Kidney (tissue), 14 donors: ENCODE measurements around the gene RAB36. TPM values are rescaled to one million over a fixed set of nuclear protein-coding genes. Genes with fewer than 3 reads are reported as not detected.

ENCODE experiments used
- DNase-seq, 5 donors: peaks; one replicate each; pipeline ENCODE4 v3.0.0-alpha.2; 2013 to 2020
- FAIRE-seq: peaks from 2 replicates; lab custom pipeline; 2012; peaks lifted over from hg19 to GRCh38; lab: Jason Lieb, UNC
- H3K27ac ChIP-seq, 2 donors: one replicate each; pipeline ENCODE4 v1.7.0; 2013; ENCODE audit warnings: low read depth in 2 of 2, low read length in 2 of 2, inconsistent platforms in 1 of 2
- H3K27me3 ChIP-seq: one replicate; pipeline ENCODE4 v1.7.1; 2013; ENCODE audit warnings: low read length, inconsistent platforms; ENCODE audit not compliant: control insufficient read depth, insufficient read depth
- H3K36me3 ChIP-seq, 3 donors: one replicate each; pipeline versions ENCODE4 v1.7.0 to v1.7.1; 2013; ENCODE audit warnings: low read length in 3 of 3, control low read depth in 1 of 3, inconsistent platforms in 1 of 3; ENCODE audit not compliant: insufficient read depth in 3 of 3, control insufficient read depth in 2 of 3
- H3K4me1 ChIP-seq, 3 donors: one replicate each; pipeline versions ENCODE4 v1.7.0 to v1.7.1; 2013; ENCODE audit warnings: low read length in 3 of 3, inconsistent platforms in 1 of 3, low read depth in 1 of 3; ENCODE audit not compliant: control insufficient read depth in 2 of 3, insufficient read depth in 2 of 3
- H3K4me3 ChIP-seq, 3 donors: one replicate each; pipeline versions ENCODE4 v1.7.0 to v1.8.1; 2013; ENCODE audit warnings: low read length in 3 of 3, control low read depth in 1 of 3, inconsistent platforms in 1 of 3
- H3K9ac ChIP-seq, 3 donors: one replicate each; pipeline versions ENCODE4 v1.7.0 to v1.7.1; 2013; ENCODE audit warnings: low read length in 3 of 3, control low read depth in 1 of 3, inconsistent platforms in 1 of 3
- H3K9me3 ChIP-seq, 3 donors: one replicate each; pipeline versions ENCODE4 v1.7.0 to v1.7.1; 2013; ENCODE audit warnings: low read length in 3 of 3, control low read depth in 1 of 3, inconsistent platforms in 1 of 3; ENCODE audit not compliant: control insufficient read depth in 2 of 3, insufficient read depth in 1 of 3
- CTCF ChIP-seq: IDR thresholded peaks from 3 replicates; pipeline ENCODE4 v1.5.1; 2012; ENCODE audit warnings: mild to moderate bottlenecking, moderate library complexity, borderline replicate concordance; ENCODE audit not compliant: insufficient read depth; ENCODE audit errors: extremely low read depth
- intact Hi-C: fragments of 100-400 bp; cut with DNase I; formaldehyde crosslinking; loops from one replicate; pipeline ENCODE4 v1.11.1; 2022
- polyA plus RNA-seq: library from polyadenylated mRNA; stranded (reverse); fragments of 350-450 nt; fragmentation: Illumina TruSeq; extraction: RNeasy Lipid Tissue Mini Kit (QIAGEN cat#74804); gene quantifications from one replicate; pipeline ENCODE4 v1.2.3, GENCODE V29; 2014; ENCODE audit warnings: low read depth, low replicate concordance; ENCODE audit not compliant: insufficient read depth
- total RNA-seq: library from RNA; stranded (reverse); fragmentation: NEBNext Ultra II Directional; extraction: Animal tissue kit (Norgen Biotek cat#: 25700); gene quantifications from one replicate; pipeline ENCODE4 v1.2.1, GENCODE V29; 2021
- donor health status: control.
- donor health status: control.
- donor health status: control.
- donor health status: control.
- donor health status: control.
- donor health status: DM: yes; HTN: yes; CAD: no.
- donor health status: Normal renal cell carcinoma (clear cell type).

RAB36 gene
- total and polyA plus RNA-seq, 2 donors from 2014 or later: 9.7 to 30.5 TPM

DNA sequence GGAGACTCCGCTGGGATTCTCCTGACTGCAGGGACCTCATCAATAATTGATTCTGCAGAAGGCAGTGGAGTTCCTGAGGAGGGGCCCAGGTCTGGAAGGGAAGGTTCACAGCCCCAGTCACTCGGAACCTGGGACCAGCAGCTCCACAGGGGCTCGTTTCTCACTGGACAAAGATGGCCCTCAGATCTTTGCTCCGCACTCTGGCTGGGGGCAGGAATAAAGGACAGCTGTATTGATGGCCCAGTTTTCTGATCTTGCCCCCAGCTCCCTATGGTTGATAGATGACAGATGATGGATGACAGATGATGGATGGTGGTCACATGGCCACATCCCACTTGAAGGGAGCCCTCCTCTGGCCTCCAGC is 23.7 kb downstream of the RAB36 start:
- no peak for TF ChIP-seq CTCF
- Histone ChIP-seq H3K27ac (no peak overlapping the region), H3K4me3 (no peak overlapping the region), H3K9ac (no peak overlapping the region), H3K4me1 (no peaks in the 10 kb centered on the region), H3K9me3 (no peaks in the 10 kb centered on the region), H3K27me3 (no peaks in the 10 kb centered on the region), H3K36me3 (no peaks in the 10 kb centered on the region)
- DNase-seq (no peak), FAIRE-seq (no peak)
- intact Hi-C loops: no loop called here

DNA sequence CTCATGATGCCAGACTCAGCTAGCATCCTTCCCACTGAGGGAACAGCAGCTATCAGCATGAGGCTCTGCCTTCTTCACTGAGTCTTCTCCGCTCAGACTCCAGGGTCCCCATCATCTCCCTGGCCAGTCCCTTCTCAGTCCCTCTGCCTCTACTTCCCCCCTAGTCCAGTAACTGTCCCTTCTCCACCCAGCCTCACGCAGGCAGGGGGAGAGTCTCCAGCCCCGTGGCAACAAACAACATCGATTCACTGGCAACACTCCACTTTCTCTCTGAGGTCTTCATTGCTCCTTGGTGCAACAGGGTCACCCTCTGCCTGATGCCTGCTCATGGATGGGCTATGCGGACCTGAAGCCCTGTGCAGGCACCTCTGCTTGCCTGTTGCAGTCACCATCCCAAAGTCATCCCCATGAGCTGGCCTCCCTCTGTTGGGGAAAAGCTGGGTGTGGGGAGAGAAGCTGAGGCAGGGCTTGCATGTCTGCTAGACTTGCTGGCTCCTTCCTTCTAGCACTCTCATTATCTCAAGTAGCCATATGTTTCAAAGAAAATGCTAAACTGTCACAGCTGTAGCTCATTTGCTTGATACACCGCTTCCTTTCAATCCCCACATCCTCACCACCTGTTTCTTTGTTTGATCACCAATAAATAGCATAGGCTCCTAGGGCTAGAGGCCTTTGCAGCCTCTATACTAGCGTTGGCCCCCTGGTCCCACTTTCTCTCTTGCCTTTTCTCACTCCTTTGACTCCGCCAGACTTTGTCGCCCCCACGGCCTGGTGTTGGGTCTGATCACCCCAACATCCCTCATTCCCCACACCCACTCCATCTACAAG is 30.8 kb downstream of the RAB36 start:
- H3K27me3 ChIP-seq: no peaks in the 10 kb centered on the region
- no peak overlapping the region for H3K9ac ChIP-seq
- H3K4me3 ChIP-seq: no peak overlapping the region
- no peak for TF ChIP-seq CTCF
- H3K9me3 ChIP-seq: no peaks in the 10 kb centered on the region
- no peaks in the 10 kb centered on the region for H3K36me3 ChIP-seq
- intact Hi-C loops: loop anchor here (5.0 to 10.0 kb wide), 2 partner anchors 106 to 209 kb away; no protein-coding TSS in a partner anchor
- DNase-seq (no peak), FAIRE-seq (no peak)
- H3K4me1 ChIP-seq: peaks cover 0 to 13% (median 13%) of the 10 kb centered on the region in 3 donors
- no peak overlapping the region for H3K27ac ChIP-seq

DNA sequence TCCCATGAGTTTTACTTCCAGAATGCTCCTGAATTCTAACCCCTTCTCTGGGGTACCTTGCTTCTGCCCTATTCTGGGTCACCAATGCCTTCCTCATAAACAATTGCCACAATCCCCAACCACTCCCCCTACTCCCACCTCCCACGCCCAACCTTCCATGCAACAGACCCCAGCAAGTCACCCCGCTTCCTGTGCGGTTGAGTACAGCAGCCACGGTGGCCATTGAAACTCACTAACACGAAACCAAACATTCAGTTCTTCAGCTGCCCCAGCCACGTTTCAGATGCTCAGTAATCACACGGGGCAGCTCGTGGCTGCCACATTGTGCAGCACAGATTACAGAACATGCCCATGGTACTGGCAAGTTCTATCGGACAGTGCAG is 31.4 kb downstream of the RAB36 start:
- no peak for TF ChIP-seq CTCF
- intact Hi-C loops: loop anchor here (5.0 to 10.0 kb wide), 2 partner anchors 106 to 208 kb away; no protein-coding TSS in a partner anchor
- FAIRE-seq: no peak
- Histone ChIP-seq H3K4me3 (no peak overlapping the region), H3K9me3 (no peaks in the 10 kb centered on the region), H3K9ac (no peak overlapping the region), H3K27me3 (no peaks in the 10 kb centered on the region), H3K4me1 (peaks cover 0 to 17% (median 13%) of the 10 kb centered on the region in 3 donors), H3K27ac (no peak overlapping the region), H3K36me3 (no peaks in the 10 kb centered on the region)
- no peak for DNase-seq
